ENCODE results near the gene SSBP4.

Gene SSBP4

DNA sequence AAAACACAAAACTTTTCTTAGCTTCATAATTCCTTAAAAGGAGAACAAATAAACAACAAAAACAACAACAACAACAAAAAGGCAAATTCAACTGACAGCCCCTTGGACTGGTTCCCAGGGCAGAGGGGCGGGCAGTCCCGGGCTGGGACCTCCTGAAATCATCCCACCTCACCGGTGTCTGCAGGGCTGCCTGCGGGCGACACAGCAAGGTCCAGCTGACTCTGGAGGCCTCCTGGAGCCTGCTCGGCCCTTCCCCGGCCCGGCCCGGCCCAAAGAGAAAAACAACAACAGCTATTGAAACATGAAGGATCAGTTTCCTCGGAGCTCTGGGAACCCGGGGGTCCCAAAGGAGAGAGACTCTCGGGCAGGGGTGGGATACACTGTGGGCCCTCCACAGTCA is 23.7 kb downstream of the SSBP4 start:
- Histone ChIP-seq H2AFZ (ENCODE audit: low read depth) (no peak overlapping the region), H3K4me3 (IDR thresholded peaks at IDR 0.05; ENCODE audit: insufficient read depth, low read depth, low read length) (no peak overlapping the region), H3K4me2 (no peak overlapping the region), H4K20me1 (ENCODE audit: insufficient read depth) (no peaks in the 10 kb centered on the region), H3K27me3 (ENCODE audit: insufficient read depth, low read depth) (no peaks in the 10 kb centered on the region), H3K9ac (no peak overlapping the region), H3K36me3 (ENCODE audit: insufficient read depth) (no peaks in the 10 kb centered on the region), H3K79me2 (ENCODE audit: insufficient read depth, low read depth) (no peaks in the 10 kb centered on the region), H3K27ac (no peak overlapping the region), H3K4me1 (ENCODE audit: low read depth, poor library complexity, severe bottlenecking) (no peaks in the 10 kb centered on the region)
- TF ChIP-seq, protein P1, sequence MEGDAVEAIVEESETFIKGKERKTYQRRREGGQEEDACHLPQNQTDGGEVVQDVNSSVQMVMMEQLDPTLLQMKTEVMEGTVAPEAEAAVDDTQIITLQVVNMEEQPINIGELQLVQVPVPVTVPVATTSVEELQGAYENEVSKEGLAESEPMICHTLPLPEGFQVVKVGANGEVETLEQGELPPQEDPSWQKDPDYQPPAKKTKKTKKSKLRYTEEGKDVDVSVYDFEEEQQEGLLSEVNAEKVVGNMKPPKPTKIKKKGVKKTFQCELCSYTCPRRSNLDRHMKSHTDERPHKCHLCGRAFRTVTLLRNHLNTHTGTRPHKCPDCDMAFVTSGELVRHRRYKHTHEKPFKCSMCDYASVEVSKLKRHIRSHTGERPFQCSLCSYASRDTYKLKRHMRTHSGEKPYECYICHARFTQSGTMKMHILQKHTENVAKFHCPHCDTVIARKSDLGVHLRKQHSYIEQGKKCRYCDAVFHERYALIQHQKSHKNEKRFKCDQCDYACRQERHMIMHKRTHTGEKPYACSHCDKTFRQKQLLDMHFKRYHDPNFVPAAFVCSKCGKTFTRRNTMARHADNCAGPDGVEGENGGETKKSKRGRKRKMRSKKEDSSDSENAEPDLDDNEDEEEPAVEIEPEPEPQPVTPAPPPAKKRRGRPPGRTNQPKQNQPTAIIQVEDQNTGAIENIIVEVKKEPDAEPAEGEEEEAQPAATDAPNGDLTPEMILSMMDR (conservative IDR thresholded peaks at IDR 0.05; ENCODE audit: low read depth, low read length) = no peak

DNA sequence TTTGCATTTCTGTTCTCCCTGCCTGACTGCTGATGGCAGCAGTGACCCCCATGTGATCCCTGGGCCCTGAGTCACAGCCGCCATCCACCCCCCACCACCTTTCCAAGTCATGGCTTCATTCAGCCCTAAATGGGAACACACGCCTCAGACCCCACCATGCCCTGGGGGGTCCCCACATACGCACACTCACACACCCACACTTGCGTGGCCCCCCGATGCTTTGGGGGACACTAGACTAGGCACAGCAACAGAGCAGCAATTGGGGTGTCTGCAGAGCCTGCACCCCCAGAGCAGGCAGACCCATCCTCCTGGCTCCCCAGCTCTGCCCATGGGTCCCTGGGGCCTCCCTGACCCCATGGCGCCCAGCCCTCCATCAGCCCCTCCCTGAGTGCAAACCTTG is 24.2 kb downstream of the SSBP4 start:
- Histone ChIP-seq H3K4me2 (no peak overlapping the region), H3K4me3 (IDR thresholded peaks at IDR 0.05; ENCODE audit: insufficient read depth, low read depth, low read length) (no peak overlapping the region), H3K4me1 (ENCODE audit: low read depth, poor library complexity, severe bottlenecking) (no peaks in the 10 kb centered on the region), H3K27me3 (ENCODE audit: insufficient read depth, low read depth) (no peaks in the 10 kb centered on the region), H4K20me1 (ENCODE audit: insufficient read depth) (no peaks in the 10 kb centered on the region), H3K9ac (no peak overlapping the region), H3K27ac (no peak overlapping the region), H2AFZ (ENCODE audit: low read depth) (no peak overlapping the region), H3K36me3 (ENCODE audit: insufficient read depth) (no peaks in the 10 kb centered on the region), H3K79me2 (ENCODE audit: insufficient read depth, low read depth) (no peaks in the 10 kb centered on the region)
- TF ChIP-seq, protein P1 (conservative IDR thresholded peaks at IDR 0.05; ENCODE audit: low read depth, low read length) = no peak

DNA sequence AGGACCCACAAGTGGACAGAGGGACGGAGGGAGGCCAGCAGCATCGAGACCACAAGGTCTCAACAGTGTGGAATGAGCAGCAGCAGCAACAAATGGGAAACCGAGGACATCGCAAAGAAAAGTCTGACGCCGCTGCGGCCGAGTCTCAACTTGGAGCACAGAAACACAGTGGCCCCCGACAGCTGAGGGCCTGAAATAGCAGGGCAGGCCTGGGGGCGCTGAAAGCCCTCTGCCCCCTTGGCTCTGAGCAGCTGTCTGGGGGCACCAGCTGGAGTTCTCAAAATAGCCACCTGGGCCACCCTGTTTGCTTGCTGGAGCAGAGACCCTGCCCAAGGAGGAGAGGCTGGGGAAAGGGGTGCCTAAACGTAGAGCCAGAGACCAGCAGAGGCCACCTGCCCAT is 24.6 kb downstream of the SSBP4 start:
- Histone ChIP-seq H3K27ac (no peak overlapping the region), H3K9ac (no peak overlapping the region), H3K27me3 (ENCODE audit: insufficient read depth, low read depth) (no peaks in the 10 kb centered on the region), H3K79me2 (ENCODE audit: insufficient read depth, low read depth) (no peaks in the 10 kb centered on the region), H3K4me3 (IDR thresholded peaks at IDR 0.05; ENCODE audit: insufficient read depth, low read depth, low read length) (no peak overlapping the region), H2AFZ (ENCODE audit: low read depth) (no peak overlapping the region), H3K4me2 (no peak overlapping the region), H4K20me1 (ENCODE audit: insufficient read depth) (no peaks in the 10 kb centered on the region), H3K36me3 (ENCODE audit: insufficient read depth) (no peaks in the 10 kb centered on the region), H3K4me1 (ENCODE audit: low read depth, poor library complexity, severe bottlenecking) (no peaks in the 10 kb centered on the region)
- TF ChIP-seq, protein P1 (conservative IDR thresholded peaks at IDR 0.05; ENCODE audit: low read depth, low read length) = no peak

DNA sequence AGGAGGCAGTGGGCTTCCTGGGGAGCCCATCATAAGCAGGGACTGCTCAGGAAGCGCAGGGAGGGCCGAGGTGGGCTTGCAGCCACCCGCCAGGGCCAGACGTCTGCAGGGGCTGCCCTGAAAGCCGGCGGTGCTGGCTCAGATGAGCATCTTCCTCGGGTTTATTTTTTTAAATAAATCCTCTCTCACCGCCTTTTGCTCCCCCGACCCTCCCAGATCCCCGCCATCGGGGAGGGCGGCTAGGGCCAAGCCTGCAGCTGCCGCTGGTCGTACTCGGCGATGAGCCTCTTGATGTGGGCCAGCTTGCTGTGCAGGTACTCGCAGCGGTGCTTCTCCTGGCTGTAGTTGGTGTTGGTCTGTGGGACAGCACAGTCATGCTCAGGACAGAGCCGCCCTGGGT is 25.3 kb downstream of the SSBP4 start:
- Histone ChIP-seq H3K36me3 (ENCODE audit: insufficient read depth) (no peaks in the 10 kb centered on the region), H3K27ac (no peak overlapping the region), H2AFZ (ENCODE audit: low read depth) (no peak overlapping the region), H3K9ac (no peak overlapping the region), H3K4me1 (ENCODE audit: low read depth, poor library complexity, severe bottlenecking) (no peaks in the 10 kb centered on the region), H3K79me2 (ENCODE audit: insufficient read depth, low read depth) (no peaks in the 10 kb centered on the region), H3K27me3 (ENCODE audit: insufficient read depth, low read depth) (no peaks in the 10 kb centered on the region), H3K4me3 (IDR thresholded peaks at IDR 0.05; ENCODE audit: insufficient read depth, low read depth, low read length) (no peak overlapping the region), H3K4me2 (no peak overlapping the region), H4K20me1 (ENCODE audit: insufficient read depth) (no peaks in the 10 kb centered on the region)
- TF ChIP-seq, protein P1 (conservative IDR thresholded peaks at IDR 0.05; ENCODE audit: low read depth, low read length) = no peak
